Effector memory CD8-positive, alpha-beta T cell (primary cell): ENCODE data around the gene PKHD1.

ENCODE experiments used
- ATAC-seq: fragments of 150-1000 bp; cut with Tn5 transposase; replicated peaks from 2 replicates; pipeline ENCODE4 v1.10.0; 2021; ENCODE audit warnings: mild to moderate bottlenecking, moderate library complexity
- DNase-seq, 3 experiments: peaks; one replicate each; pipeline ENCODE4 v3.0.0; 2021
- H3K27ac Mint-ChIP-seq, 2 donors: one replicate each; pipeline ENCODE4 v1.8.0; 2022; ENCODE audit warnings: mild to moderate bottlenecking in 2 of 2, mixed read lengths in 2 of 2, moderate library complexity in 2 of 2
- H3K27me3 Mint-ChIP-seq, 2 donors: one replicate each; pipeline ENCODE4 v1.8.0; 2022; ENCODE audit warnings: mixed read lengths in 2 of 2
- H3K36me3 Mint-ChIP-seq: one replicate; pipeline ENCODE4 v1.8.0; 2022; ENCODE audit warnings: mild to moderate bottlenecking, moderate library complexity, mixed read lengths; ENCODE audit not compliant: insufficient read depth
- H3K4me1 Mint-ChIP-seq, 2 donors: one replicate each; pipeline ENCODE4 v1.8.0; 2022; ENCODE audit warnings: low read depth in 2 of 2, mixed read lengths in 2 of 2
- H3K4me3 Mint-ChIP-seq, 2 donors: one replicate each; pipeline ENCODE4 v1.8.0; 2022; ENCODE audit warnings: mild to moderate bottlenecking in 2 of 2, mixed read lengths in 2 of 2, moderate library complexity in 2 of 2
- H3K9me3 Mint-ChIP-seq, 2 donors: one replicate each; pipeline ENCODE4 v1.8.0; 2022; ENCODE audit warnings: mixed read lengths in 2 of 2

PKHD1 gene

DNA sequence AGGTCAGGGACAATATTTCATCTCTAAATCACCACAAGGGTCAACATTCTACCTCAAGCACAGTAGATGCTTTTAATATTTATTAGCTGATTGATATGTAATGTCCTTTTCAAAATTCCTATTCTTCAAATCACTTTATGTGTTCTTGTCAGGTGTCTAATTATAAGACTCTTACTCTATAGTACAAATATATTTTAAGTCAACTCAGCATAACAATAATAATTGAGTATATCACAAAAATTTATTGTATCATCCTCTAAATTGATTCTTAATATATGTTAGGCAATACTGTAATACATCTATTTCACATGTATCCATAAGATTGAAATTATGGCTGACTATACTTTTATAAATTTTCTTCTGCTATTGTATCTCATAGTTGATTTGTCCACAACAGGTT, 423.9 kb downstream of the PKHD1 start:
- Mint-ChIP-seq H3K27ac (no peak overlapping the region), H3K4me3 (no peak overlapping the region), H3K36me3 (no peaks in the 10 kb centered on the region), H3K4me1 (no peaks in the 10 kb centered on the region), H3K9me3 (no peaks in the 10 kb centered on the region), H3K27me3 (no peaks in the 10 kb centered on the region)
- ATAC-seq, result no peak
- DNase-seq, result no peak

DNA sequence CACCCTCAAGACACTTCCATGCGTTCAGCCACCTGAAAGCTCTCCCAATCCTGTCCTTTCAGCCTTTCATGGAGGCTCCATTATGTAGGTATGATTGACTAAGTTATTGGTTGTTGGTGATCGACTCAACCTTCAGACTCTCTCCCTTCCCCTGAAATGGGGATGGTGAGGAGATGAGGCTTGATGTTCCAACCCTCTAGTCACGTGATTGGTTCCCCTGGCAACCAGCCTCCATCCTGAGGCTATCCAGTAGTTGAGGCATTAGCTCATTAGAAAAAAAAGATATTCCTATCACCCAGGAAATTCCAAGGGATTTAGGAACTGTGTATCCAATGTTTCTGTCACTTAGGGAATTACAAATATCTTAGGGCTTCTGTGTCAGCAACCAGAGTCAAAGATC, 426.6 kb downstream of the PKHD1 start:
- H3K4me3 Mint-ChIP-seq, result no peak overlapping the region
- H3K27ac Mint-ChIP-seq, result no peak overlapping the region
- no peak for ATAC-seq
- H3K27me3 Mint-ChIP-seq, result no peaks in the 10 kb centered on the region
- peaks cover 0 to 1% of the 10 kb centered on the region in 2 donors for H3K9me3 Mint-ChIP-seq
- no peak for DNase-seq
- H3K36me3 Mint-ChIP-seq, result no peaks in the 10 kb centered on the region
- no peaks in the 10 kb centered on the region for H3K4me1 Mint-ChIP-seq

DNA sequence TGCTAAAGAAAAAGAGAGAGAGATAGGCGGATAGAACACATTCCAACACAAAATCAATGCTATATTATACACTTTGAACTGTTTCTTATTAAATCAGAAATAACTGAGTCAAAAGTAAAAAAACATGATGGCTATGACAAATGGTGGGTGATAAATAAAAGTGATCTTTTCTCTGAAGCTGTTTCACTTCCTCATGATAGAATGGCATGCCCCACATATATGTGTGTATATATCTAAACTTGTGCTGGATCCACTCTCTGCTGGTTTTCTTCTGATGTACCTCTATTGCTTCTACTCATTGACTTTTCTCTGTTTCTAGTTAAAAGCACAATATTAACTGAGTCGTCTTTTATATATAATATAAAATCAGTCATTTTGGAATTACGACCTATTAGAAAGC, 429.9 kb downstream of the PKHD1 start:
- Mint-ChIP-seq H3K4me3 (no peak overlapping the region), H3K27me3 (no peaks in the 10 kb centered on the region), H3K9me3 (peaks cover 0 to 1% of the 10 kb centered on the region in 2 donors), H3K36me3 (no peaks in the 10 kb centered on the region), H3K27ac (no peak overlapping the region), H3K4me1 (no peaks in the 10 kb centered on the region)
- ATAC-seq, result no peak
- DNase-seq, result no peak

DNA sequence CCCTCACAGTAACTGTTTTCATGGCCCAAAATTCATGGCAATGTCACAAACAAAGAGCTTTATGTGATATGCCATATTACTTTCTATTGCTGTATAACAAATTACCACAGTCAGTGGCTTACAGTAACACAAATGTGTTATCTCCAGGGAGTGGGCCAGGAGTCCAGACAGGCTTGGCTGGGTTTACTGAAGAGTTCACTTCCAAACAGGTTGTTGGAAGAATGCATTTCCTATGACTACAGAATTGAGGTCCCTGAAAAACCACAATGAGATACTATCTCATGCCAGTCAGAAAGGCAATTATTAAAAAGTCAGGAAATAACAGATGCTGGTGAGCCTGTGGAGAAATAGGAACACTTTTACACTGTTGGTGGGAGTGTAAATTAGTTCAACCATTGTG, 431.9 kb downstream of the PKHD1 start:
- H3K36me3 Mint-ChIP-seq, result no peaks in the 10 kb centered on the region
- ATAC-seq (no peak), DNase-seq (no peak)
- no peak overlapping the region for H3K27ac Mint-ChIP-seq
- no peak overlapping the region for H3K4me3 Mint-ChIP-seq
- no peaks in the 10 kb centered on the region for H3K27me3 Mint-ChIP-seq
- H3K9me3 Mint-ChIP-seq, result peaks cover 0 to 1% of the 10 kb centered on the region in 2 donors
- H3K4me1 Mint-ChIP-seq, result no peaks in the 10 kb centered on the region

DNA sequence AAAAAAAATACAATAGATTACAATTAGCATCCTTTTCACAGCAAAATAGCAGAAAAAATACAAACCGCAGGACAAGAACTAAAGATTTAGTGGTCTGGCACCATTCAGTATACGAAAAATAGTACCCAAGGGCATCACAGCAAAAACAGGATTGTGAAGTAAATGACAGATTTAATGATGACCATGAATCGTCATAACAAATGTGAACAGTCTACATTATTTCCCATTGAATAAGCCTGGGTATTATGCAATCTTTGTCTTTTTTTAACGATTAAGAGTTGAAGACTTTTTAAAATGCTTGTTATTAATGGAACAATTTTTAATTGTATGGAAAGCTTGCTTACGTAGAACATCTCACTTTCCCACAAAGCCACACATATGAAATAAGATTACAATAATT, 432.8 kb downstream of the PKHD1 start:
- ATAC-seq, result no peak
- H3K27me3 Mint-ChIP-seq, result no peaks in the 10 kb centered on the region
- H3K9me3 Mint-ChIP-seq, result peaks cover 0 to 1% of the 10 kb centered on the region in 2 donors
- H3K27ac Mint-ChIP-seq, result no peak overlapping the region
- DNase-seq, result no peak
- no peaks in the 10 kb centered on the region for H3K4me1 Mint-ChIP-seq
- no peaks in the 10 kb centered on the region for H3K36me3 Mint-ChIP-seq
- no peak overlapping the region for H3K4me3 Mint-ChIP-seq

DNA sequence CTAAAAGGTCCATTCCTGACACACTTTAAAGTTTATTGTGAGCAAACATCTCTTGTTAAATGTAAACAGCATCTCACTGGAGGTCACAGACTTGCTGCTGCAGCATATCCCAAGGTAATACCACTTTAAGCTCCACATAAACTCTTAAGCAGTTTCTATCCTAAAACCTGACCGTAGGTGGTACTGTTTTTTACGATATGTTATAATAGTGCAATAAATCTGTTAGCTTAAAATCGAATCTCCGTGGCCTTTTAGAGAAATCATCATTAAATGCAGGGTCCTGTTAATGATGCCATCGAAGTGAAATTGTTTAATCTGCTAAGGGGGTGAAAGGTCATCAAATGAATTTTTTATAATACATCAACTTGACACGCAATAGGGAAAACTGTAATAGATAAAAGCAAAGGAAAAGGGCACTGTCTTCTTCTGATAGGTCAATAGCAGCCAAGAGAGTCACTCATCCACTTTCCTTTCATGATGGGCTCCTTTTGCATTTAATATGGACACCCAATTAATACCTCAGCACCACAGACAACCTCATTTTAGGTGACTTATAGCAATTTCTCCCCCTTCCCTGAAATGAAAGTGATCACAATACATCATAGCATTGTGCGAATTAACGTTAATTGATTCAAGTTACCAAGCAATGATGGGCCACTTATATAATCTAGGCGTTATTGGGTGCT, 436.1 kb downstream of the PKHD1 start:
- DNase-seq, result no peak
- no peak overlapping the region for H3K4me3 Mint-ChIP-seq

DNA sequence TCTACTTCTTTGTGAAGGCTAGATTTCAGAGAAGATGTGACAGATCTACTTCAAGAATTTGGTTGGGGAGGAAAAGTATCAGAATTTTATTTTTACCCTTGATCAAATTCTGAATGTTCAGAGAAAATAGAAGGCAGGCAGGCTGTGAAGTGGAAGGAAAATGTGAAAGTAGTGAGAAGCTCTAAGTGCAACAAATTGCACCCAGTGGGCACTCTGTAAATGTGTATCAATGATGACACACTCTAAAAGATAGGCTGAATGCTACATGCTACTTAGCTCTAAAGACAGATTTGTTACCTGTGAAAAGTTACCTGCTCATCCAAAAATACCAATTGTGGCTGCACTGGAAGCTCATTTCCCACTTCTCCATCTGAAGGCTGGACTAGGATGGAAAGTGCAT, 438.6 kb downstream of the PKHD1 start:
- DNase-seq, result no peak
- Mint-ChIP-seq H3K27me3 (no peaks in the 10 kb centered on the region), H3K36me3 (no peaks in the 10 kb centered on the region), H3K9me3 (no peaks in the 10 kb centered on the region), H3K27ac (no peak overlapping the region), H3K4me1 (no peaks in the 10 kb centered on the region), H3K4me3 (no peak overlapping the region)
- no peak for ATAC-seq

More for the DNA sequence above, 436.1 kb downstream of the PKHD1 start:
- Mint-ChIP-seq H3K9me3 (no peaks in the 10 kb centered on the region), H3K27ac (no peak overlapping the region), H3K36me3 (no peaks in the 10 kb centered on the region), H3K4me1 (no peaks in the 10 kb centered on the region), H3K27me3 (no peaks in the 10 kb centered on the region)
- ATAC-seq, result no peak

DNA sequence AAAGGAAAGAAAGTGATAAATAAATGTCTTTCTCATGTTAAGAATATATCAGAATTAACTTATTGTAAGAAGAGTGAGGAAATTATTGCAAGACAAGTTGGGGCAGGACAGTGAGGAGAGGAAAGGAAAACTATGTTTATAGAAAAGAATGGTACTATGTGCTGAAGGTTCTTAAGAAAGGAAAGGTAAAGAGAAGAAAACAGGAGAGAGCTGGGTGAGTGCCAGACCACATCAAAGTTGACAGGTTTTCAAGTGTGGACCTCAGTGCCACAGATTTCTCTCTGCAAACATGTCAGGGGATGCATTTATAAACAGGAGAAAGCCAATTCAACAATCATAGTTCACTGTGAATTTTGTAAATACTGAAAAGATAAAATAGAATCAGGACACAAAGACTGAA, 439.2 kb downstream of the PKHD1 start:
- Mint-ChIP-seq H3K4me1 (no peaks in the 10 kb centered on the region), H3K9me3 (no peaks in the 10 kb centered on the region), H3K4me3 (no peak overlapping the region), H3K36me3 (no peaks in the 10 kb centered on the region), H3K27ac (no peak overlapping the region), H3K27me3 (no peaks in the 10 kb centered on the region)
- DNase-seq (no peak), ATAC-seq (no peak)

DNA sequence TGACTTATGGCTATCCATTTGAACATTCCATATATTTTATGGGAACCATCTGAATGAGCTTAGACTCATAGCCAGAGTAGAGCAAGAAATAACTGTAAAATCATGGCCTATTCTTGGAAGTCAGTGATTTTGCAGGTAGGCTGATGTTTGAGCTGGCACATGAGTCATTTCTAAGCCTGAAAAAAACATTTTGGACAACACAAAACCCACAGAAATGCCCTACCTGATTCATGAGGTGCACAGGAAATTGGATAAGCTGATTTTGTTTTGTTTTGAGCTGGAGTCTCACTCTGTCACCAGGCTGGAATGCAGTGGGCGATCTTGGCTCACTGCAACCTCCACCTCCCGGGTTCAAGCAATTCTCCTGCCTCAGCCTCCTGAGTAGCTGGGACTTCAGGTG, 443.0 kb downstream of the PKHD1 start:
- DNase-seq (no peak), ATAC-seq (no peak)
- H3K36me3 Mint-ChIP-seq, result no peaks in the 10 kb centered on the region
- no peak overlapping the region for H3K27ac Mint-ChIP-seq
- no peaks in the 10 kb centered on the region for H3K27me3 Mint-ChIP-seq
- H3K4me3 Mint-ChIP-seq, result no peak overlapping the region
- H3K4me1 Mint-ChIP-seq, result no peaks in the 10 kb centered on the region
- H3K9me3 Mint-ChIP-seq, result peaks cover 0 to 6% of the 10 kb centered on the region in 2 donors

DNA sequence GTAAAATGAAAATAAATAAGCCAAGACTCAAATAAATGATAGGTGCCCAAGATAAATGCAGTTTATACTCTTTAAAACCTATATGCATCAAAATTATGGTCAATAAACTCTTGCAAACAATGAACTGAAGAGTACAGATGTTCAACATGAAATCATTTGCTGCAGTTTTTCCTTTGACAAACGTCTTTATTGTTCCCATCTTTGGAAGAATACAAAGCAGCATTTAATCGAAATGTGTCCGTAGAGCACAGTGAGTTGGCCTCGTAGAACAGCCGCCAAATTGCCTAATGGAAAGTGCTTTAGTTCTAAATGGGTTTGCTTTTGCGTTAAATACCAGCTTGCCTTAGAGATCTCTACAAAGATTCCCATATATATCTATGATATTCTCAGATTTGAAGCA, 447.4 kb downstream of the PKHD1 start:
- no peak for ATAC-seq
- peaks cover 0 to 9% of the 10 kb centered on the region in 2 donors for H3K9me3 Mint-ChIP-seq
- no peak for DNase-seq
- no peak overlapping the region for H3K27ac Mint-ChIP-seq
- H3K36me3 Mint-ChIP-seq, result no peaks in the 10 kb centered on the region
- no peaks in the 10 kb centered on the region for H3K27me3 Mint-ChIP-seq
- no peaks in the 10 kb centered on the region for H3K4me1 Mint-ChIP-seq
- no peak overlapping the region for H3K4me3 Mint-ChIP-seq

DNA sequence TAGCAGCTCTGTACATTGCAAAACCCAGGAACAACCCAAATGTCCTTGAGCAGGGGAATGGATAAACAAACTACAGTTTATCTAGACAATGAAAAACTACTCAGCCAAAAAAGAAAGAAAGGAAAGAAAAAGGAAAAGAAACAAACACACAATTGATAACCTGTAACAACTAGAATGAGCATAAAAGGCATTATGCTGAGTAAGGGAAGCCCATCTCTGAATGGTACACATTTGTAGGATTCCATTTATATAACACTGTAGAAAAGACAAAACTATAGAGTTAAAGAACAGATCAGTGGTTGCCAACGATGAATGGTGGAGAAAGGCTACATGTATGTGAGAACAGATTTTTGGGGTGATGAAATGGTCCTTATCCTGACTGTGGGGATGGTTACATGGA, 454.0 kb downstream of the PKHD1 start:
- H3K4me1 Mint-ChIP-seq, result no peaks in the 10 kb centered on the region
- H3K4me3 Mint-ChIP-seq, result no peak overlapping the region
- DNase-seq, result no peak
- no peak overlapping the region for H3K27ac Mint-ChIP-seq
- no peaks in the 10 kb centered on the region for H3K27me3 Mint-ChIP-seq
- H3K36me3 Mint-ChIP-seq, result no peaks in the 10 kb centered on the region
- H3K9me3 Mint-ChIP-seq, result peaks cover 0 to 10% of the 10 kb centered on the region in 2 donors
- no peak for ATAC-seq

DNA sequence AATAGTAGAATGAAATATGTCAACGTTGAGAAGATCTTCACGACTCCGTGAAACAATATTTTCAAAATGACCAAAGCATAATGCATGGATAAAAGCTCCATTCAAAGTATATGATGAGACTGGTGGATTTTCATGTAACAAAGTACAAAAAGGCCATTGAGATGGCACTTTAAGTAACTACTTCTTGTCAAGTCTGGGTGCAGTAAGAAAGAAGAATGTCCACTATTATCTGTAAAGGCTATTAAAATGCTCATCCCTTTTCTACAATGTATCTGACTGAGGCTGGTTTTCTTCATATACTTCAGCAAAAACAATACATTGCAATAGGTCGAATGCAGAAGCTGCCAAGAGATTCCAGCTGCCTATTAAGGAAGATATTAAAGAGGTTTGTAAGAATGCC, 457.4 kb downstream of the PKHD1 start:
- H3K27me3 Mint-ChIP-seq, result no peaks in the 10 kb centered on the region
- no peaks in the 10 kb centered on the region for H3K4me1 Mint-ChIP-seq

DNA sequence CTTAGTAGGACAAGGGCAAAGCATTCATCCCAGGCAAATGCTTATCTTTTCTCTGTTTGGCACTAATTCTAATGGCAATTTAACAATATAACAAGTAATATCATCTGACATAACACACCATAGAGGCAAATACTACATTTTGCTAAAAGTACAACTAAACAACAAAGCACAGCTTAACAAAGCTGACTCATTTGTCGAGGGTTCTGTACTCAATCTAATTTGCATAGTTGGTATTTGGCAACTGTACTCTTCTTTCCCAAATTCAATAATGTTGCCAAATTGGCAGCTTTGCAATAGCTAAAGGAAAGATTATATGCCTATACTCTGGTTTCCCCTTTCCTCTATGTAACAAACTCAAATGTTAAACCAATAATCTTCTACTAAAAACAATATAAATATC, 461.0 kb downstream of the PKHD1 start:
- Mint-ChIP-seq H3K4me1 (no peaks in the 10 kb centered on the region), H3K4me3 (no peak overlapping the region), H3K27me3 (no peaks in the 10 kb centered on the region), H3K9me3 (peaks cover under 1 to 7% of the 10 kb centered on the region in 2 donors), H3K27ac (no peak overlapping the region), H3K36me3 (no peaks in the 10 kb centered on the region)
- ATAC-seq (no peak), DNase-seq (no peak)

More for the DNA sequence above, 457.4 kb downstream of the PKHD1 start:
- H3K36me3 Mint-ChIP-seq, result no peaks in the 10 kb centered on the region
- peaks cover 0 to 6% of the 10 kb centered on the region in 2 donors for H3K9me3 Mint-ChIP-seq
- no peak for DNase-seq
- no peak overlapping the region for H3K27ac Mint-ChIP-seq
- H3K4me3 Mint-ChIP-seq, result no peak overlapping the region
- ATAC-seq, result no peak

DNA sequence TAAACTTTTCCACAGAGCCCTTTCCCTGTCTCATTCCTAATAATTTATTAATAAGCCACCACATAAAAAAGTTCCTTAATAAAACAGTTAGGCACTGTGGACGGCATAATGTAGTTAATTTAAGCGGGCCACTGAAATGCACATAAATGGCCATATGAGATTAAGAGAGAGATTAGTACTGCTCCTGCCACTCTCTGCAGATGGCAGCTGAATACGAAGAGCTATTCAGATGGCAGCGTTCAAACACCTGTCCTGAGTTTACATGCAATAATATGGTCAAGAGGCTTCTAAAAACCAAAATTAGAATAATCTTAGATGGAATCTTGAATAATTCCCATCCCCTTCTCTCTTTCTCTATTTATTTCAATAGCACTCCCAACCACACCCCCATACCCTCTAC, 461.8 kb downstream of the PKHD1 start:
- Mint-ChIP-seq H3K4me3 (no peak overlapping the region), H3K36me3 (no peaks in the 10 kb centered on the region), H3K27me3 (no peaks in the 10 kb centered on the region), H3K27ac (no peak overlapping the region), H3K4me1 (no peaks in the 10 kb centered on the region), H3K9me3 (peaks cover 0 to 7% of the 10 kb centered on the region in 2 donors)
- DNase-seq, result no peak
- no peak for ATAC-seq

DNA sequence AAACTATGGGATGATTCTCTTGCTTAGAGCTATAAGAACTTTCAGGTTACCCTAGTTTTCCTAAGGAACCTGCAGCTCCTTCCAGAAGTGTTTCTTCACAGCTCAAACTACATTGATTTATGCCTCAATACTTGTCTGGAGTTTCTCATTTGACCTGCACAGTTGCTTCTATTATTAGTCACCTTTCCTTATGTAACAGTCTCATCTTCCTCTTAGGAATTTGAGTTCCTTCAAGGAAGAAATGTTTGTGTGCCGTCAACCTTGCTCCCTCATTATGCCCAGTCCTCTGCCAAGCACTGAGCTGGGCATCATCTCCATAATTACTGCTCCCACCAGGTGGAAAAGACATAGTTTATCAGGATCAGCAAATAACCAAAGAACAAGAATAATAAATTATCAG, 466.4 kb downstream of the PKHD1 start:
- Mint-ChIP-seq H3K27ac (no peak overlapping the region), H3K9me3 (peaks cover 5 to 24% of the 10 kb centered on the region in 2 donors), H3K36me3 (no peaks in the 10 kb centered on the region), H3K4me1 (no peaks in the 10 kb centered on the region), H3K27me3 (no peaks in the 10 kb centered on the region), H3K4me3 (no peak overlapping the region)
- ATAC-seq (no peak), DNase-seq (no peak)
